Osteocyte (in vitro differentiated cells): ENCODE measurements around the gene GPR179. TPM values are rescaled to one million over a fixed set of nuclear protein-coding genes. Genes with fewer than 3 reads are reported as not detected.
A peak's percentile ranks its signal among the peaks of the same experiment; 100 is the strongest.

Experiments
- DNase-seq: peaks from one replicate; pipeline ENCODE4 v3.0.0; 2021; ENCODE audit warnings: mixed read lengths; ENCODE audit not compliant: unreplicated experiment; ENCODE audit errors: extremely low spot score
- H3K27ac Mint-ChIP-seq: one replicate; pipeline ENCODE4 v1.8.0; 2021; ENCODE audit warnings: mild to moderate bottlenecking, mixed read lengths; ENCODE audit not compliant: unreplicated experiment
- H3K27me3 Mint-ChIP-seq: one replicate; pipeline ENCODE4 v1.8.0; 2021; ENCODE audit warnings: mixed read lengths; ENCODE audit not compliant: unreplicated experiment
- H3K36me3 Mint-ChIP-seq: one replicate; pipeline ENCODE4 v1.8.0; 2021; ENCODE audit warnings: mixed read lengths; ENCODE audit not compliant: unreplicated experiment
- H3K4me1 Mint-ChIP-seq: one replicate; pipeline ENCODE4 v1.8.0; 2021; ENCODE audit warnings: mixed read lengths; ENCODE audit not compliant: unreplicated experiment
- H3K4me3 Mint-ChIP-seq: one replicate; pipeline ENCODE4 v1.8.0; 2021; ENCODE audit warnings: mild to moderate bottlenecking, moderate library complexity, mixed read lengths; ENCODE audit not compliant: unreplicated experiment
- H3K9me3 Mint-ChIP-seq: one replicate; pipeline ENCODE4 v1.8.0; 2021; ENCODE audit warnings: mixed read lengths; ENCODE audit not compliant: unreplicated experiment
- CTCF ChIP-seq: fragments of 200-600 bp; sonication (generic); IDR thresholded peaks from 2 replicates; pipeline ENCODE4 v1.5.0; 2021; ENCODE audit warnings: antibody characterized with exemption, mild to moderate bottlenecking, moderate library complexity
- total RNA-seq: library from RNA; stranded (reverse); gene quantifications from 2 replicates; pipeline ENCODE4 v1.2.1, GENCODE V29; 2021

The GPR179 gene
- total RNA-seq, 1 donor from 2014 or later: 0.13 TPM

DNA sequence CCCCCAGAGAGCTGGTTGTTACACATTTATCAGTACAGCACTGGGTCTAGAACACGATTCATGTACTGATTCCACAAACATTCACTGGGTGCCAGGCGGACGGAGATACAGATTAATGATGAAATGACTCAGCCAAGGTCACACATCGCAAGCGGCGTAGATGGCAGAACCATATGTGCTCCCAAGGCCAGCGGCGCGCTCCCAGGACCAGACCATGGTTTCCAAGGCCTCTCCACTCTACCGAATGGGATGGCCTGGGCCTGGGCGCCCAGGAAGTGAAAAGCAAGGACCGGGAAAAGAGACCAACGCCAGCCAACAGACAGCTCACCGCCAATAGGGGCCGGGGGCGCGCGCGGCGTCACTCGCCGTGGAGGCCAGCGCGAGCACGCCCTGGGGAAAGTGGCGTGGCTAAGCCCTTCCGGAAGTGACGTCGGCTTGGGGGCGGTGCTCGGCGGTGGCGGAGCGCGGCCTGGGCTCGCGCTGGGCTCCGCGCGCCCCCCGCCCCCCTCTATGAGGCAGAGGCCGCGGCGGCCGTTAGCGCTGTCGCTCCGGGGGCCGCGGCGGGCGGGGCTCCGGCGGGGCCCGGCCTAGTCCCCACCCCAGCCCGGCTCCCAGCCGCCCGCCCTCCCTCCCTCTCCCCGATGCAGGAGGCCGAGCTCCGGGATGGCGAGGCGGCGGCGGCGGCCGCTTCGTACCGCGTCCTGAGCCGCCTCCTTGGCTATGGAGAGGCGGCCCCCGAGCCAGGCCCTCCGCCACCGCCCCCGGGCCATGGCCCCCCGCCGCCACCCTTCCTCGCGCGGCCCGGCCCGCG is 7.9 kb upstream of the GPR179 start, which contains the start of gene SOCS7:
SOCS7 (plus strand) TSS at position 433 of the 811 bp plus-strand sequence; CDS start at position 642, 209 bp downstream.
- Mint-ChIP-seq H3K4me3 (peak within 1 kb of the TSS; percentile 79), H3K36me3 (no peaks in the 10 kb centered on the region), H3K27ac (peak within 1 kb of the TSS; percentile 96), H3K4me1 (peaks cover 40% of the 10 kb centered on the region), H3K9me3 (no peaks in the 10 kb centered on the region), H3K27me3 (no peaks in the 10 kb centered on the region)
- no peak for TF ChIP-seq CTCF
- DNase-seq: peak; percentile 96

GRCh38 chr17:38350035-38350434 is 6.3 kb upstream of the GPR179 start:
- Mint-ChIP-seq H3K4me3 (no peak overlapping the region), H3K36me3 (no peaks in the 10 kb centered on the region), H3K27ac (no peak overlapping the region), H3K9me3 (no peaks in the 10 kb centered on the region), H3K27me3 (no peaks in the 10 kb centered on the region), H3K4me1 (peaks cover 30% of the 10 kb centered on the region)
- no peak for DNase-seq
- TF ChIP-seq CTCF: no peak

DNA sequence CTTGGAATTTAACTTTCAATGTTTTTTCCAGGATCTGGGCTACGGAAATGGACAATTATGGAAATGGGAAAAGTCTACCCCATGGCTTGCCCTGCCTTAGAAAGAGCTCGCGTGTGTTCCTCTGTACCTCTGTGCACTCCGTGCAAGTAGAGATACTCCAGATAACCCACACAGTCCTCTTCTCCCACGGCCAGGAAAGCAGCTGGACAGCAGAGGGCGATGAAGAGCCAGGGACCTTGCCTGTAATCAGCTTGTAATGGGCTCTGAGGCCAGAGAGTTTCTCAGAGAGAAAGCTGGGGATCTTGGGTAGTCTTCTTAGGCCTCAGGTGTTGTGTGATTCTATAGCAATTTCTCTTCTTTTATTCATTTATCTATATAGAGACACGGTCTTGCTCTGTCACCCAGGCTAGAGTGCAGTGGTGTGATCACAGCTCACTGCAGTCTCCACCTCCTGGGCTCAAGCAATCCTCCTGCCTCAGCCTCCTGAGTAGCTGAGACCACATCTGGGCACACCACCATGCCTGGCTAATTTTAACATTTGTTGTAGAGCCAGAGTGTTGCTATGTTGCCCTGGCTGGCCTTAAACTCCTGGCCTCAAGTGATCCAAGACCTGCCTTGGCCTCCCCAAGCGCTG is 5.5 kb upstream of the GPR179 start:
- no peaks in the 10 kb centered on the region for H3K9me3 Mint-ChIP-seq
- no peak for DNase-seq

GRCh38 chr17:38345743-38346142 is 2.0 kb upstream of the GPR179 start:
- H3K27ac Mint-ChIP-seq: no peak overlapping the region
- no peak for TF ChIP-seq CTCF
- DNase-seq: no peak
- H3K9me3 Mint-ChIP-seq: no peaks in the 10 kb centered on the region
- H3K4me3 Mint-ChIP-seq: no peak overlapping the region
- peaks cover 8% of the 10 kb centered on the region for H3K4me1 Mint-ChIP-seq
- peaks cover 4% of the 10 kb centered on the region for H3K27me3 Mint-ChIP-seq
- H3K36me3 Mint-ChIP-seq: no peaks in the 10 kb centered on the region

More for the DNA sequence above, 5.5 kb upstream of the GPR179 start:
- H3K36me3 Mint-ChIP-seq: no peaks in the 10 kb centered on the region
- H3K4me3 Mint-ChIP-seq: no peak overlapping the region
- TF ChIP-seq CTCF: peak; percentile 94
- peak overlapping the region; percentile 16 for H3K27ac Mint-ChIP-seq
- H3K27me3 Mint-ChIP-seq: no peaks in the 10 kb centered on the region
- peaks cover 22% of the 10 kb centered on the region for H3K4me1 Mint-ChIP-seq

DNA sequence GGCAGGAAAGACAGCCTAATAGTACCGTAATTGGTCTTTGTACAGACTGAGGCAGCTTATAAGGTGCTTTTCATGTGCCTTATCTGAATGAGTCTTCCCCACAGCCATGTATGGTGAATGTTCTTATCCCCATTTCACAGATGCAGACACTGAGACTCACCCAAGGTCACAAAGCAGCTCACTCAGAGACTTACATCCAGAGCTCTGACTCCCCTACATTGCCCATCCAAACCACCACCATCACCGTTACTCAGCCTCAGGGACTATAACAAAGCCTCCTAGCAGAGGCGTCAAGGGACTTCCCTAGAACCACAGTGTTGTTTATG is 627 bp upstream of the GPR179 start:
- peaks cover 8% of the 10 kb centered on the region for H3K4me1 Mint-ChIP-seq
- H3K36me3 Mint-ChIP-seq: no peaks in the 10 kb centered on the region
- no peak overlapping the region for H3K4me3 Mint-ChIP-seq
- no peaks in the 10 kb centered on the region for H3K9me3 Mint-ChIP-seq
- peaks cover 4% of the 10 kb centered on the region for H3K27me3 Mint-ChIP-seq
- DNase-seq: no peak
- H3K27ac Mint-ChIP-seq: no peak overlapping the region
- TF ChIP-seq CTCF: no peak
